Liver (tissue), 9 donors: Measurements from ENCODE around the gene SREBF1. TPM values are rescaled to one million over a fixed set of nuclear protein-coding genes. Genes with fewer than 3 reads are reported as not detected.
A peak's percentile ranks its signal among the peaks of the same experiment; 100 is the strongest.

Source experiments
- DNase-seq: peaks from one replicate; pipeline ENCODE4 v3.0.0-alpha.2; 2017; ENCODE audit warnings: low spot score
- H3K27ac ChIP-seq, 2 donors: one replicate each; pipeline ENCODE4 v1.7.0; 2013; ENCODE audit warnings: inconsistent platforms in 2 of 2, low read length in 2 of 2, control low read depth in 1 of 2, low read depth in 1 of 2, mild to moderate bottlenecking in 1 of 2
- H3K27me3 ChIP-seq, 4 donors: one replicate each; pipeline versions ENCODE4 v1.6.1 to v1.7.0; 2013; ENCODE audit warnings: low read length in 3 of 4, inconsistent platforms in 1 of 4, mild to moderate bottlenecking in 1 of 4, moderate library complexity in 1 of 4; ENCODE audit not compliant: control insufficient read depth in 4 of 4, insufficient read depth in 4 of 4
- H3K36me3 ChIP-seq, 4 donors: one replicate each; pipeline versions ENCODE4 v1.6.1 to v1.7.0; 2013; ENCODE audit warnings: low read length in 3 of 4, mild to moderate bottlenecking in 3 of 4, low read depth in 1 of 4, moderate library complexity in 1 of 4; ENCODE audit not compliant: control insufficient read depth in 4 of 4, insufficient read depth in 3 of 4
- H3K4me1 ChIP-seq, 4 donors: one replicate each; pipeline versions ENCODE4 v1.6.1 to v1.7.0; 2013; ENCODE audit warnings: low read length in 3 of 4, mild to moderate bottlenecking in 3 of 4, moderate library complexity in 1 of 4; ENCODE audit not compliant: control insufficient read depth in 4 of 4, insufficient read depth in 4 of 4
- H3K4me3 ChIP-seq, 3 donors: one replicate each; pipeline versions ENCODE4 v1.6.1 to v1.7.0; 2013; ENCODE audit warnings: low read length in 3 of 3, control low read depth in 1 of 3, low read depth in 1 of 3, mild to moderate bottlenecking in 1 of 3
- H3K9ac ChIP-seq, 2 donors: one replicate each; pipeline ENCODE4 v1.7.0; 2013; ENCODE audit warnings: low read length in 2 of 2, mild to moderate bottlenecking in 2 of 2, moderate library complexity in 2 of 2, control low read depth in 1 of 2, low read depth in 1 of 2
- H3K9me3 ChIP-seq, 4 donors: one replicate each; pipeline versions ENCODE4 v1.6.1 to v1.7.0; 2013; ENCODE audit warnings: low read length in 3 of 4; ENCODE audit not compliant: control insufficient read depth in 4 of 4
- CTCF ChIP-seq: fragments of 150-350 bp; IDR thresholded peaks from 2 replicates; pipeline ENCODE4 v1.5.1; 2017; ENCODE audit warnings: improper control_type of control experiment, low read depth, low read length; ENCODE audit not compliant: missing input control
- FOXA1 ChIP-seq: IDR thresholded peaks from 2 replicates; pipeline ENCODE4 v1.6.1; 2016; ENCODE audit warnings: antibody characterized with exemption
- HNF4A ChIP-seq, 2 donors: conservative IDR thresholded peaks; 2 replicates each; pipeline ENCODE4 v1.6.1; 2016; ENCODE audit warnings: antibody characterized with exemption in 2 of 2, mild to moderate bottlenecking in 2 of 2
- HNF4G ChIP-seq: IDR thresholded peaks from 2 replicates; pipeline ENCODE4 v1.6.1; 2016; ENCODE audit warnings: antibody characterized with exemption
- RAD21 ChIP-seq, 2 donors: IDR thresholded peaks; 2 replicates each; pipeline ENCODE4 v1.6.1; 2016; ENCODE audit warnings: antibody characterized with exemption in 2 of 2, mild to moderate bottlenecking in 2 of 2
- RXRA ChIP-seq, 2 donors: IDR thresholded peaks; 2 replicates each; pipeline ENCODE4 v1.6.1; 2017 to 2018; ENCODE audit warnings: antibody characterized with exemption in 2 of 2, mild to moderate bottlenecking in 1 of 2
- SP1 ChIP-seq: IDR thresholded peaks from 2 replicates; pipeline ENCODE4 v1.6.1; 2018; ENCODE audit warnings: antibody characterized with exemption, mild to moderate bottlenecking
- ZBTB33 ChIP-seq: IDR thresholded peaks from 2 replicates; pipeline ENCODE4 v1.6.1; 2016; ENCODE audit warnings: antibody characterized with exemption
- WGBS: extraction: QIAGEN DNeasy Blood & Tissue Kit; methylation state at CpG from one replicate; pipeline ENCODE4 v1.1.7; 2013; 5-methylcytosine and 5-hydroxymethylcytosine counted together
- polyA plus RNA-seq, 2 donors: library from polyadenylated mRNA; stranded (reverse) in 1 of 2; unstranded in 1 of 2; fragments of 200-250 nt in 1 of 2; fragments of >200 nt in 1 of 2; fragmentation: Nextera tagmentation in 1 of 2; extraction: Ambion mirVana in 1 of 2; gene quantifications; one replicate each; pipeline versions ENCODE4 v1.2.1 to v1.2.3, GENCODE V29; 2013 to 2015
- total RNA-seq, 2 donors: library from RNA; depleted of rRNA; stranded (reverse); fragments of >200 nt; gene quantifications; one replicate each; pipeline ENCODE4 v1.2.3, GENCODE V29; 2014
- donor health status: healthy.
- donor health status: healthy.
- donor health status: healthy.
- donor health status: healthy.
- donor health status: healthy.

Gene SREBF1
- total and polyA plus RNA-seq, 4 donors, result 66.8 to 133 (median 101) TPM

DNA sequence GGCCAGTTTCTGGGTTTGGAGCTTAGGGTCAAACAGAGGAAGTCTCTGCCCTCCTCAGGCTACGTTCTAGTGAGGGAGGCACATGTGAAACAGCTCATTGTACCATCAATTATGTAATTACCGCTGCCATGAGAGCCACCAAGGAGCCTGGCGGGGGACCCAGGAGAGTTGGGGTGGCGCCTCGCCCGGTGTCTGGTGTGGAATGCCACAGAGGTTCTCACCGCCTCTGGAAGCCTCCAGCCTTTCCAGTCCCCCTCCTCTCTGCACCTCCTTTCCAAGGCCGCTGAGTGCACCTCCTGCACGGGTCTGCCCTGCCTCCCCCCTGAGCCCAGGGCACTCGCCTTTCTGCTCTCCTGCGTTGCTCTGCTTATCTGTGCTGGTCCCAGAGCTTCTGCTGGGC is 51.4 kb downstream of the SREBF1 start:
- Histone ChIP-seq H3K27me3 (no peaks in the 10 kb centered on the region), H3K36me3 (no peaks in the 10 kb centered on the region), H3K4me3 (no peak overlapping the region), H3K9ac (no peak overlapping the region), H3K9me3 (no peaks in the 10 kb centered on the region), H3K4me1 (peaks cover 28 to 65% (median 36%) of the 10 kb centered on the region in 4 donors), H3K27ac (no peak overlapping the region)
- no peak for TF ChIP-seq HNF4G
- peak in 1 of 2 donors; percentile 2 for TF ChIP-seq RXRA (IDR thresholded peaks at IDR 0.05)
- no peak for DNase-seq
- 80% methylated on average over 11 of the region's 11 CpGs for WGBS

DNA sequence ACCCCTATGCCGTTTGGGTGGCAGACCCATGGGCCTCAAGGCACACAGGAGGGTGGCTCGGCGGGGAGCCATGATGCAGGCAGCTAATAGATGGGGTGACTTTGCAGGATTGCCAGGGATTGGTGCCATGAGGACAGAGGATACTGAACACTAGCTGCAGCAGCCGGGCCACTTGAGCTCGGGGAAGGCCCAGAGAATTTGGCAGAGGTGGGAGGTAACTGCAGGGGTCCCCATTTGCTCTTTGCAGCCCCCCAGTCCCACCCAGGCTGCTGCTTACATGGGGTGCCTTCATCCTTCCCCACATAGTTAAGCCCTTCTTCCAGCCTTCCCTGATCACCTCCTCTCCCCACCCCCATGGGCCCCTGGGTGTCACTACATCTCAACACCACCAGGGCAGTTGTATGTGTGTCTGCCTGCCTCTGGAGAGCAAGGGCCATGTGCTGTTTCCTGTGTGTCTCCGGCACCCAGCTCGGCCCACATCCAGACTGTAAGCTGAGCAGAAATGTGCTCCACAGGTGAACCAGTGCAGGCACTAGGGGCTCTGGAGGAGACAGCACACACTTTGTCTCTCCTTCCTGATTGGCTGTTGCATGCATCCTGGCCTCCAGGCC is 52.0 kb downstream of the SREBF1 start:
- WGBS, result 74% methylated on average over 7 of the region's 7 CpGs

More for the DNA sequence above, 52.0 kb downstream of the SREBF1 start:
- Histone ChIP-seq H3K36me3 (no peaks in the 10 kb centered on the region), H3K9ac (no peak overlapping the region), H3K27me3 (no peaks in the 10 kb centered on the region), H3K9me3 (no peaks in the 10 kb centered on the region), H3K27ac (peak overlapping the region; percentile 64), H3K4me1 (peaks cover 28 to 60% (median 34%) of the 10 kb centered on the region in 4 donors), H3K4me3 (no peak overlapping the region)
- no peak for TF ChIP-seq SP1
- TF ChIP-seq FOXA1, result no peak
- no peak for TF ChIP-seq HNF4A (conservative IDR thresholded peaks at IDR 0.05)
- TF ChIP-seq RAD21 (IDR thresholded peaks at IDR 0.05), result peak in 1 of 2 donors; percentile 39
- TF ChIP-seq CTCF, result peak; percentile 28
- TF ChIP-seq ZBTB33, result no peak
- no peak for DNase-seq
